Mammary epithelial cell (primary cell): ENCODE measurements around the gene EML3.

Experiments
- EZH2 ChIP-seq: IDR thresholded peaks from 2 replicates; pipeline ENCODE4 v1.6.1; 2012; ENCODE audit warnings: low read length, inconsistent platforms, borderline replicate concordance
- TF ChIP-seq, protein P1 (sequence below), 2 donors: IDR thresholded peaks in 1 of 2; conservative IDR thresholded peaks in 1 of 2; 2 replicates each; pipeline ENCODE4 v1.5.1; 2011 to 2012; ENCODE audit warnings: inconsistent platforms in 2 of 2, low read length in 2 of 2, mild to moderate bottlenecking in 2 of 2, control low read depth in 1 of 2, low read depth in 1 of 2; ENCODE audit not compliant: insufficient read depth in 1 of 2; ENCODE audit errors: extremely low read depth in 1 of 2

- TF ChIP-seq, protein P1, sequence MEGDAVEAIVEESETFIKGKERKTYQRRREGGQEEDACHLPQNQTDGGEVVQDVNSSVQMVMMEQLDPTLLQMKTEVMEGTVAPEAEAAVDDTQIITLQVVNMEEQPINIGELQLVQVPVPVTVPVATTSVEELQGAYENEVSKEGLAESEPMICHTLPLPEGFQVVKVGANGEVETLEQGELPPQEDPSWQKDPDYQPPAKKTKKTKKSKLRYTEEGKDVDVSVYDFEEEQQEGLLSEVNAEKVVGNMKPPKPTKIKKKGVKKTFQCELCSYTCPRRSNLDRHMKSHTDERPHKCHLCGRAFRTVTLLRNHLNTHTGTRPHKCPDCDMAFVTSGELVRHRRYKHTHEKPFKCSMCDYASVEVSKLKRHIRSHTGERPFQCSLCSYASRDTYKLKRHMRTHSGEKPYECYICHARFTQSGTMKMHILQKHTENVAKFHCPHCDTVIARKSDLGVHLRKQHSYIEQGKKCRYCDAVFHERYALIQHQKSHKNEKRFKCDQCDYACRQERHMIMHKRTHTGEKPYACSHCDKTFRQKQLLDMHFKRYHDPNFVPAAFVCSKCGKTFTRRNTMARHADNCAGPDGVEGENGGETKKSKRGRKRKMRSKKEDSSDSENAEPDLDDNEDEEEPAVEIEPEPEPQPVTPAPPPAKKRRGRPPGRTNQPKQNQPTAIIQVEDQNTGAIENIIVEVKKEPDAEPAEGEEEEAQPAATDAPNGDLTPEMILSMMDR (conservative IDR thresholded peaks at IDR 0.05 in 1 of 2, IDR thresholded peaks at IDR 0.05 in 1 of 2; ENCODE audit: extremely low read depth in 1 of 2, insufficient read depth in 1 of 2, low read depth in 1 of 2, low read length in 2 of 2): no peak
- TF ChIP-seq EZH2: no peak
Measured at GRCh38 chr11:62648185-62648966, 35.8 kb upstream of the EML3 start.
